ENCODE data around the gene EPHB2.

- peak in 1 of 6 experiments; percentile 9 for TF ChIP-seq CTCF (IDR thresholded peaks at IDR 0.05)
- no peak for TF ChIP-seq POLR2A (IDR thresholded peaks at IDR 0.05)
Observed at GRCh38 chr1:22751124-22751531, 40.5 kb downstream of the EPHB2 start.
